ENCODE results near the gene KRT23.

The KRT23 gene

GRCh38 chr17:40884708-40885512, 52.5 kb downstream of the KRT23 start, which contains the start of gene KRT20:
TSS of gene KRT20 (minus strand) at chr17:40885242. CDS start at chr17:40885185, 57 bp downstream.
- peak; percentile 24 for DNase-seq

DNA sequence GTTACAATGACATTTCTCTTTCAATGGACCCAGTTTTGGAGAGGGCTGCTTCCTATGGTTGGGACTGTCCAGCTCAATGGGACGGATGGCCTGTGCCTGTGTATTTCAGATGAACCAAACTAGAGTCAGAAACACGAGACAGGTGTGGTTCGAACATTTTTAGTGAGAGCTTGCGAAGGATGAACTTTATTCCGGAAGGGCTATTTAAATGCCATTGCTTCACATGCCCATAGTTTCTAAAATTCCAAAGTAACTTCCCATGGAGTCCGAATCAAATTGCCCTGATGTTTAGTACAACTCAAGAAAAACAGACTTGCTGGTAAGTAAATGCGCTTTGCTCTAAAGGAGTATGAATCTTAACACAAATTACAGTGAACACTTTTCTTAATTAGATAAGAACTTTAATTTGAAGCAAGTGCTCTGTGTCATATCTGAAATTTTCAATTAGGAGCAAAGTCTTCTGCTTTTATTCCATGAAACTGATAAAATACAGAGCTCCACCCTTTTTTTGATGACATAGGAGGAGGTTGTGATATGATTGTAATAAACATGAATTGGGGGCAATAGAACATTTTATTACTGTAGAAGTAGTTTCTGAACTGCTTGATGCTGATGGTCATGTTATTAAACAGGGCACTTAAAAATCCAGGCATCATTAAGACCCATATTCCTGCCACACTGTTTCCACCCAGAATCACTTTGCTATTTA, 53.7 kb downstream of the KRT23 start:
- no peak for DNase-seq
- in situ Hi-C loops (cut with HindIII; ENCODE audit: low pct_ligation_motif_present, low pct_unique_long_range_greater_than_20kb, low sequenced_read_pairs), result no loop called here

More at GRCh38 chr17:40884708-40885512, 52.5 kb downstream of the KRT23 start, which contains the start of gene KRT20:
- in situ Hi-C loops (cut with HindIII; ENCODE audit: low pct_ligation_motif_present, low pct_unique_long_range_greater_than_20kb, low sequenced_read_pairs), result no loop called here

DNA sequence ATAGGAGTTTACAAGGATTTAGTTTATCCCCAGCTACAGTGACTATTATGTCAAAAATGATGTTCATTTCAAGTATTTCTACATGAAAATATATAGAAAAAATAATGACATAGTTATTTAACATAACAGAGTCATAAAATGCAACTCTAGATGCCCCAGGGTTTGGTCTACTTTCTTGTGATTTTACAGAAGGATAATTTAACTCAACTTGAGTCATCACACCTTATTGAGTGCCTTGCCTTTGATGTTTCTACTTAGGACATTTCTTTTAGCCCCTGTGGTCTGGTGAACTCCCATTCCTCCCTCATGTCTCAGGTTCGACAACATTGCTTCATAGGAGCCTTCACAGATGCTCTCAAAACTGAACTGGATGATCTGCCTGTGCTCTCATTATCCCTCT, 54.4 kb downstream of the KRT23 start:
- DNase-seq, result no peak
- in situ Hi-C loops (cut with HindIII; ENCODE audit: low pct_ligation_motif_present, low pct_unique_long_range_greater_than_20kb, low sequenced_read_pairs), result no loop called here

DNA sequence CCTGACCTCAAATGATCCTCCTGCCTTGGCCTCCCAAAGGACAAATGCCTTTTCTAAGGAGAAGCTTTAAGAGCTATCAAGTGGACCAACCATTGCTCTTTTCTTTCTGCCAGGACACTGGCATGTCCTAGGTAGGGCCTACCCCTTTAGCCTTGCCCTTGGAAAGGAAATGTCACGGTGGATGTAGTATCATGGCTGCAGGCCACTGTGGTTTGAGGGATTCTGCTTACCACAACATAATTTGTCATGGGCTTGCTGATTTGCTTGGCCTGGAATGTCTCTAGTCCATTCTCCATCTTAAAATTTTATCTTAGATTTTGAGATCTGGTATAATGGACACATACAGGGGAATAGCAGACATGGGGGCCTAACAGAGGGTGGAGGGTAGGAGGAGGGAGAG, 58.4 kb downstream of the KRT23 start:
- in situ Hi-C loops (cut with HindIII; ENCODE audit: low pct_ligation_motif_present, low pct_unique_long_range_greater_than_20kb, low sequenced_read_pairs), result no loop called here
- DNase-seq, result no peak

DNA sequence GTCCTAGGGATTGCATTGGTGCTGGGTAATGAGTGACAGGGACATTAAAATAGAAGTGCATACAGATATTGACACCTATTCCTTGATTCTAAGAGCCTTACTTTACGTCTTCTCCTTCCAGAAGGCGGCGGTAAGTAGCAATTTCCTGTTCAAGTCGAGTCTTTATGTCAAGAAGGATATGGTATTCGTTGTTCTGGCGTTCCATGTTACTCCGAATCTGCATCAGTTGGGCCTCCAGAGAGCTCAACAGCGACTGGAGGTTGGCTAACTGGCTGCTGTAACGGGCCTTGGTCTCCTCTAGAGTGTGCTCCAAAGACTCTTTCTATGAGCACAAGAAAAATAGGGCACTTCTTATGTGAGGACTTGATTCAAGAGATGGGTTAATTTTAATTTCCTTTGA, 59.4 kb downstream of the KRT23 start:
- in situ Hi-C loops (cut with HindIII; ENCODE audit: low pct_ligation_motif_present, low pct_unique_long_range_greater_than_20kb, low sequenced_read_pairs), result no loop called here
- no peak for DNase-seq

- no peak for DNase-seq
- in situ Hi-C loops (cut with HindIII; ENCODE audit: low pct_ligation_motif_present, low pct_unique_long_range_greater_than_20kb, low sequenced_read_pairs), result no loop called here
Measured at GRCh38 chr17:40873801-40874200, 63.6 kb downstream of the KRT23 start.

- in situ Hi-C loops (cut with HindIII; ENCODE audit: low pct_ligation_motif_present, low pct_unique_long_range_greater_than_20kb, low sequenced_read_pairs), result no loop called here
- DNase-seq, result no peak
Measured at GRCh38 chr17:40873255-40873654, 64.2 kb downstream of the KRT23 start.
